Adipocyte (in vitro differentiated cells): ENCODE data around the gene RNF144A.
A peak's percentile ranks its signal among the peaks of the same experiment; 100 is the strongest.

Experiments
- DNase-seq: peaks from one replicate; pipeline ENCODE4 v3.0.0-alpha.2; 2015; ENCODE audit warnings: low read depth
- H3K27me3 ChIP-seq: replicated peaks from 2 replicates; pipeline ENCODE4 v1.7.0; 2013; ENCODE audit warnings: mild to moderate bottlenecking, low read length, moderate library complexity; ENCODE audit not compliant: control insufficient read depth, insufficient read depth
- H3K36me3 ChIP-seq: 2 replicates; pipeline ENCODE4 v1.7.0; 2013; ENCODE audit warnings: low read length, mild to moderate bottlenecking, moderate library complexity; ENCODE audit not compliant: control insufficient read depth, insufficient read depth, severe bottlenecking
- H3K4me1 ChIP-seq: 2 replicates; pipeline ENCODE4 v1.7.0; 2013; ENCODE audit warnings: mild to moderate bottlenecking, low read length, moderate library complexity; ENCODE audit not compliant: control insufficient read depth, insufficient read depth
- H3K4me3 ChIP-seq: 2 replicates; pipeline ENCODE4 v1.7.0; 2013; ENCODE audit warnings: mild to moderate bottlenecking, low read length, moderate library complexity
- H3K9ac ChIP-seq: 2 replicates; pipeline ENCODE4 v1.7.0; 2013; ENCODE audit warnings: mild to moderate bottlenecking, low read length, moderate library complexity
- H3K9me3 ChIP-seq: 2 replicates; pipeline ENCODE4 v1.7.0; 2013; ENCODE audit warnings: mild to moderate bottlenecking, low read length, moderate library complexity; ENCODE audit not compliant: control insufficient read depth

RNF144A gene

DNA sequence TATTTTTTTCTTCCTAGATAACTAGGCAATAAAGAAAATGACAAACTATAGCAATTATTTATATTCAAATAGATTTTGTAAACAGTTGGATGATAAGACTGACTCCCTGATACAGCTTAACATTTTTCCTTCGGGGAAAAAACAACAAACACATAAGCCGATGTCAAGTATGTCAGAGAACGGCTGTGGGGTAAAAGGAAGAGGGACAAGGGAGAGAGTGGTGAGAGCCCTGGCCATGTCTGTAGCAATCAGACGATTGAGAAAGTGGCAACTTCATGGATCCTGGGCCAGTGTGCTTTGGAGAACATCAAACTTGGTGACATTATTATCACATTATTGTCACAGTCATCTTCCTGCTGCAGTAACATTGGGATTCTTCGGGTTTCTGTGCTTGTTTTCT lies 65.2 kb downstream of the RNF144A start:
- Histone ChIP-seq H3K36me3 (no peaks in the 10 kb centered on the region), H3K4me1 (peaks cover 22% of the 10 kb centered on the region), H3K9me3 (no peaks in the 10 kb centered on the region), H3K4me3 (no peak overlapping the region), H3K27me3 (no peaks in the 10 kb centered on the region), H3K9ac (no peak overlapping the region)
- no peak for DNase-seq

DNA sequence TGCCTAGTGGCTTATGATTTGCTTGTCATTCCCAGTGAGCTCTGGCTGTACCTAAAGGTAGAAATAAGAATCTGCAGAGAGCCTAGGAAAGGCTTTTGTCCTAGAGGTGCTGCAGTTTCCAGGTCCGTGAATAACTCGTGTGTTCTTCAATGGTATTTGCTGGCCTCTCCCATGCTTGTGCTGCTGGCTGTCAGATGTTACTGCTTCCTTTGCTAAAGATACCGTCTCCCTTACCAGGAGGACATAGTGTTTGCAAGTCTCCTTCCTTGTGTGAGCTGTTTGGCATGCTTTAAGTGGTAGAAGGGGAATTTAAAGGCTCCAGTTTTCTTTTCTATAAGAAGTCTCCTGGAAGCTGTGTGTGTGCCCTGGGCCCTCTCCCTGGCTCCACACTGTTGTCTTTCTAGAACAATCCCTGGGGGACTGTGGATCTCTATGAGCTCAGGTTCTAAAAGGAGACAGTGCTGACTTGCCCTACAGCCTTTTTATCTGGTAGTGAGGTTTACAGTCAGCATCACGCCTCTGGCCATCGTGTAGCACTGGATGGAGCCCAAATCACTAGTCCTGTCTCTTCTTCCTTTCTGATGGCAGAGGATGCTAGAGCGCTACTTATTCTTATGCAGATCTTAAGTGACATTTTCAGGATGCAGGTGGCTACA lies 65.8 kb downstream of the RNF144A start:
- DNase-seq, result no peak
- Histone ChIP-seq H3K27me3 (no peaks in the 10 kb centered on the region), H3K4me3 (no peak overlapping the region), H3K36me3 (no peaks in the 10 kb centered on the region), H3K9ac (no peak overlapping the region), H3K9me3 (no peaks in the 10 kb centered on the region), H3K4me1 (peaks cover 22% of the 10 kb centered on the region)

DNA sequence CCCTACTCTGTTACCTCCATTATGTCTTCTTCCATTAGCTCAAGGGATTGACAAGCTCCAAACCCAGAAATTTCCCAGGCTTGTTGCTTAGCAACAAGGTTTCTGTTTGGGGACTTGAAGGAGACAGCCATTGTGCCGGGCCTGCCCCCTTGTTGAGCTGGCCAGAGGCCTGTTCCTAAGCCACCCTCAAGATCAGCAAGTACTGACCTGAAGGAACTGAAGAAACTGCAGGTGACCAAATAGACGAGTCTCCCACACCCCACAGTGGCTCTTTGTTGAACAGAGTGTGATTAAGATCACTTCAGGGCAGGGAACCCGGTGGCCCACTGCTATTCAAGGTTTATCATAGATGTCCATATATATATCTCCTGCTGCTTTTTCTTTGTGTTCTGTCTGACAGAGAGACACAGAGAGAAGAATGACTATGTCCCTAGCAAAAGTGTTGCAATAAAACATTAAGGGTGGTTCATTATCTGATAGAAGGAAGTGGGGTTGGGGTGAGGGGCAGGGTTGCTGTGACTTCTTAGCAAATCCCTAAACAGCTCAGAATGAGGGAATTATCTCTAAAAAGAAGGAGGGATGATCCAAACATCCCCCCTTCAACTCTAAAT lies 69.2 kb downstream of the RNF144A start:
- Histone ChIP-seq H3K36me3 (no peaks in the 10 kb centered on the region), H3K4me1 (peaks cover 14% of the 10 kb centered on the region), H3K9ac (no peak overlapping the region), H3K4me3 (no peak overlapping the region), H3K9me3 (no peaks in the 10 kb centered on the region), H3K27me3 (no peaks in the 10 kb centered on the region)
- DNase-seq, result peak; percentile 10

DNA sequence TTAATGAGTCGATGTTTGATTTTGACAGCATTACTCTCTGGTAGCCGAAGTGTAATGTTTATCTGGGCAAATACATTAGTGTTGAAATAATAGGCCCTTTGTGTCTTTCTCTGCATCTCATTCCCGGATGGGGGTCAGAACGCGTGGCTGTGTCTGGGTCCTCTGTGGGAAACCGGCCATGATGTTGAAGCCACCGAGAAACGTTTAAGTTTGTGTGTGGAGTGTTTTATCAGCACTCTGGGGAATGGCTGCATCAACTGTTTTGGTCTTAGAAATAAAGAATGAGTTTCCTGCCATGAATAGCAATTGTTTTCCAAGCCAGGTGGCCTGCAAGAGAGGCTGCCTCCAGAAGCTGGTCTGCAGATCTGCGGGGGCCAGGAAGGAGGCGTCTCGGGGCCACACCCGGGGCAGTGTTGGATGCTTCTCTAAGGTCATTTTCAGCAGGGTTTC lies 69.7 kb downstream of the RNF144A start:
- Histone ChIP-seq H3K27me3 (no peaks in the 10 kb centered on the region), H3K36me3 (no peaks in the 10 kb centered on the region), H3K9me3 (no peaks in the 10 kb centered on the region), H3K9ac (no peak overlapping the region), H3K4me3 (no peak overlapping the region), H3K4me1 (peaks cover 14% of the 10 kb centered on the region)
- DNase-seq, result no peak

DNA sequence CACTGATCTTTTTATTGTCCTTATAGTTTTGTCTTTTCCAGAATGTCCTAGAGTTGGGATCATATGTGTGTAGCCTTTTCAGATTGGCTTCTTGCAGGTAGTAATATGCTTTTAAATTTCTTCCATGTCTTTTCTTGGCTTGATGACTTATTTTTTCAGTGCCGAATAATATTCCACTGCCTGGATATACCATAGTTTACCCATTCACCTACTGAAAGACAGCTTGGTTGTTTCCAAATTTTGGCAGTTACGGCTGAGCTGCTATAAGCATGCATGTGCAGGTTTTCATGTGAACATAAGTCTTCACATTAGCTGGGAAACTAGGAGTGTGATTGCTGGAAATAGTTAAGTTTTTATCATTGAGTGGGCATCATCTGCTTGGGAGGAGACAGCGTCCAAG lies 73.7 kb downstream of the RNF144A start:
- no peaks in the 10 kb centered on the region for H3K27me3 ChIP-seq
- no peak overlapping the region for H3K9ac ChIP-seq

DNA sequence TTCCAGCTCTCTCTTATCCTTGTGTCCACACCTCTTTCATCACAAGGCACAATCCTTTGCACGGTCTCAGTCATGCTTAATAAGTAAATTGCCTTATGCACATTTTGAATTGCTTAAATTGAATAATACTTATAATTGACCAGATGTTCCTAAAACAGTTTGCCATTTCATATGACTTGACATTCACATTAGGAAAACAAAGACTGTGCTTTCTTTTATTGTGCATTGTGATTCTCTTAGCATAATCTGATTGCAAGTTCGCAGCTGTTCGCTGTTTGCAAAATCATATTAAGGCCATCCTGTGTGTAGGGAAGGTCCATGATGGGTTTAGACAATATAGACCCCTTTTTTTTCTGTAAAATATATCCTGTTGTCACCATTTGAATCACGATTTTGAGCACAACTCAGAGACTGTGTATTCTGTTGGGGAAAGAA lies 75.6 kb downstream of the RNF144A start:
- no peak overlapping the region for H3K9ac ChIP-seq
- H3K4me1 ChIP-seq, result peaks cover 12% of the 10 kb centered on the region
- no peak overlapping the region for H3K4me3 ChIP-seq
- H3K27me3 ChIP-seq, result no peaks in the 10 kb centered on the region
- H3K36me3 ChIP-seq, result no peaks in the 10 kb centered on the region
- DNase-seq, result no peak
- H3K9me3 ChIP-seq, result no peaks in the 10 kb centered on the region

More for the DNA sequence above, 73.7 kb downstream of the RNF144A start:
- no peak for DNase-seq
- Histone ChIP-seq H3K36me3 (no peaks in the 10 kb centered on the region), H3K4me3 (no peak overlapping the region), H3K9me3 (no peaks in the 10 kb centered on the region), H3K4me1 (peaks cover 18% of the 10 kb centered on the region)

DNA sequence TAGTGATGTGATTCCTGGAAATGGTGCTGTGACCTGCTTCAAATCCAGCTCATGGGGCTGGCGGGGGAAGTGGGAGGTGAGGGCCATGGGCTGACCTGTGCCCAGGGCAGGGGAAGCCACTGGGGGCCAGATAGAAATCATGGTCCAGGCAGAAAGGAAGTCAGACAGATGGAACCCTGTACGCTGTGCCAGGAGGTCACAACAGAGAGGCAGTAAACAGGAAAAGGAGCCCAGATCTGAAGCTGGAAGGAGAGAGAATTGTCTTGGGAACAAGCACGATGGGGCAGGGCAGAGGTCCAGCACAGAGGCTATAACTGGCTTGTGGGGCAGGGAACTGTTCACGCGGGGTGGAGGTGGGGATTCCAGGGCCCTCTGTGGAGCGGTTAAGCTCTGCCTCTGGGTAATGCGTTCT lies 76.0 kb downstream of the RNF144A start:
- peaks cover 12% of the 10 kb centered on the region for H3K4me1 ChIP-seq
- no peaks in the 10 kb centered on the region for H3K9me3 ChIP-seq
- no peak overlapping the region for H3K9ac ChIP-seq
- DNase-seq, result no peak
- no peaks in the 10 kb centered on the region for H3K27me3 ChIP-seq
- no peak overlapping the region for H3K4me3 ChIP-seq
- H3K36me3 ChIP-seq, result no peaks in the 10 kb centered on the region

DNA sequence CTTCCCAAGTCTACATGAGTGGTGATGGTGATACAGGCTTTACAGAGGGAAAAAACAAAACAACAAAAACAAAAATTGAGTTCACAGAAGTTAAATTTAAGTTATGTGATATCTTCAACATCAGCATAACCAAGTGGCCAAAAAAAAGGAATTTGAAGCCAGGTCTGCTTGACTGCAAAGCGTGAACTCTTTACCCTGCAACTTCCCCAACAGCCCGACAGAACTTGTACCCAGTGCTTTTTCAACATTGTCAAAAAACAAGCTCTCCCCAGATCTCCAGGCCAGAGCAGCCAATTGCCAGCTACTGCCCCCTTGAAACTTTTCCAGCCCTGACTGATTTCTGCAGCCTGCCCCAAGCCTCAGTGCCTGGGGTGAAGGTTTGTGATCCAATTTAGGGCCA lies 76.7 kb downstream of the RNF144A start:
- peaks cover 12% of the 10 kb centered on the region for H3K4me1 ChIP-seq
- no peak overlapping the region for H3K4me3 ChIP-seq
- no peaks in the 10 kb centered on the region for H3K27me3 ChIP-seq
- DNase-seq, result no peak
- no peaks in the 10 kb centered on the region for H3K9me3 ChIP-seq
- no peaks in the 10 kb centered on the region for H3K36me3 ChIP-seq
- H3K9ac ChIP-seq, result no peak overlapping the region

DNA sequence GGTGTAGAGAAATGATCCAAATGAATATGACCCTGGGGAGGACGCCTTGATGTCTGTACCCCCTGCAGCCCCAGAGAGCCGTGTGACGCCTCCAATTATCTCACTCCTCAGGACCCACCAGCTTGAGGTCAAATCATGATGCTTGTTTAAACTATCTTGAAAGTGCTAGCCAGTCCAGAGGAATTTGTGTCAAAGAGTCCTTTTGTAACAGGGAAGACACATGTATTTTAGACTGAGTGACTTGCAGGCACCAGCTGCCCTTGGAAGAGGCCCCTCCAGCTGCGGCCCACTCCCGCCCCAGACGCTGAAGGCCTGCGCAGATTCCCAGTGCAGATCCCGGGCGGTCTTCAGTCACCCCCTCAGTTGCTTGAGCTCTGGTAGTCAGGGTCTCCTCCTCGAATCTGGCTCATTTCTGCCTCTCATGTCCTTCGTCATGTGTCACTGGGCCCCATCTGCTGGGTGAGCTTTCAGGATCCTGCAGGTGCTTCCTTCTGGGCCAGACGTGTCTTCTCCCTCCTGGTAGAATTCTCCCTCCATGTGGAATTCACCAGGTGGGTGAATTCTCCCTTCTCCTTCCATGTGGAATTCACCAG lies 77.4 kb downstream of the RNF144A start:
- H3K36me3 ChIP-seq, result no peaks in the 10 kb centered on the region
- H3K9me3 ChIP-seq, result no peaks in the 10 kb centered on the region
- H3K4me3 ChIP-seq, result no peak overlapping the region
- DNase-seq, result no peak
- H3K9ac ChIP-seq, result no peak overlapping the region
- H3K4me1 ChIP-seq, result peaks cover 12% of the 10 kb centered on the region
- H3K27me3 ChIP-seq, result no peaks in the 10 kb centered on the region

DNA sequence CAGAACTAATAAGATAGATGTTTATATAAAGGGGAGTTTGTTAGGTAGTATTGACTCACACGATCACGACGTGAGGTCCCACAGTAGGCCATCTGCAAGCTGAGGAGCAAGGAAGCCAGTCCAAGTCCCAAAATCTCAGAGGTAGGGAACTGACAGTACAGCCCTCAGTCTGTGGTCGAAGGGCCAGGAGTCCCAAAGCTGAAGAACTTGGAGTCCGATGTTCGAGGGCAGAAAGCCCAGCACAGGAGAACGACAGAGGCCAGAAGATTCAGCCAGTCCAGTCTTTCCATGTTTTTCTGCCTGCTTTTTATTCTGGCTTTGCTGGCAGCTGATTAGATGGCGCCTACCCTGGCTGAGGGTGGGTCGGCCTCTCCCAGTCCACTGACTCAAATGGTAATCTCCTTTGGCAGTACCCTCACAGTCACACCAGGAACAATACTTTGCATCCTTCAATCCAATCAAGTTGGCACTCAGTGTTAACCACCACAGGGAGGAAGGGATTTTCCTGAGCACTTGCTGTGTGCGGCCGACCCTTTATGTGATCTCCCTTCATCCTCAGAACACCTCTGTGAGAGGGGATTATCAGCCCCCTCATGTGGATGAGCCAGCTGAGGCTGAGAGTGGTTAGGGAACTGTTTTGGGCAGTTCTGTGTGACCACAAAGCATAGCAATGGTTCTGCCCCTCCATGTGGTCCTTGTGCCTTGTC lies 78.3 kb downstream of the RNF144A start:
- no peak for DNase-seq

DNA sequence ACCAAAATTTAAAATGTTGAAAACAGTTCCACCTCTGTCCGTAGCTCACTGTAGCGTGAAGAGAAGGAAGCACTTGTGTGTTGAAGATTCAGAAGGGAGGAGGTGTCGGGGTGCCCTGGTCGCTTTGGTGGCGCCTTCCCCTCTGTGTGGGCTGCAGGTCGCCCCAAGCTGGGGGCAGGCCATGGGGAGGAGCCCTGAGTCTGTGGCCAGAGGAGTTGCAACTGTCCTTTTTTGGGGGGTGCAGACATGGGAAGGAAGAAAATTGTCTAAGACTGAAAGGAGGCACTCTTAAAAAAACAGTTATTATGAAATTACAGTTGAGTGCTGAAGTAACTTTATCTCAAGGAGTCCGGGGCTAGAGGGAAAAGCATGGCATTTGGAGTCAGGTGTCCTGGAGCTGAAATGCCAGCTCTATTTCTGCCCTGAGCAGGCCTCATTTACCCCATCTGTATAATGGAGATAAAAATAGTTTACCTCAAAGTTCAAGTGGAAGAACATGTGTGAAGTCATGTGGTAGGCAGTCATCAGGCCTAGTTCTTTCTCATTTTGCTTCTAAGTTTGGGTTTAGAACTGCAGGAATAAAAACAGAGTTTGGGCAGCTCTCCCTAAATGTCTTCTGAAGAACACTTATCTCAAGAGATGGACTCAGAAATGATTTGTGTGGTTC lies 82.1 kb downstream of the RNF144A start:
- Histone ChIP-seq H3K27me3 (no peaks in the 10 kb centered on the region), H3K9me3 (no peaks in the 10 kb centered on the region), H3K4me3 (no peak overlapping the region), H3K4me1 (no peaks in the 10 kb centered on the region), H3K9ac (no peak overlapping the region), H3K36me3 (no peaks in the 10 kb centered on the region)
- no peak for DNase-seq

More for the DNA sequence above, 78.3 kb downstream of the RNF144A start:
- Histone ChIP-seq H3K9ac (no peak overlapping the region), H3K4me3 (no peak overlapping the region), H3K36me3 (no peaks in the 10 kb centered on the region), H3K9me3 (no peaks in the 10 kb centered on the region), H3K4me1 (peaks cover 12% of the 10 kb centered on the region), H3K27me3 (no peaks in the 10 kb centered on the region)
